Right lobe of liver (tissue), 6 donors: ENCODE data around the gene GNGT2. TPM values are rescaled to one million over a fixed set of nuclear protein-coding genes. Genes with fewer than 3 reads are reported as not detected.
A peak's percentile ranks its signal among the peaks of the same experiment; 100 is the strongest.

Source experiments
- ATAC-seq, 4 donors: fragments of 200-7000 bp; cut with Tn5 transposase; one replicate each; pipeline ENCODE4 v1.9.1; 2020; ENCODE audit warnings: mild to moderate bottlenecking in 4 of 4, moderate library complexity in 4 of 4
- DNase-seq, 3 donors: peaks; one replicate each; pipeline ENCODE4 v3.0.0-alpha.2; 2020
- H3K27ac ChIP-seq, 3 donors: fragments of 200-600 bp; one replicate each; pipeline ENCODE4 v1.8.0; 2022
- H3K27me3 ChIP-seq, 2 donors: fragments of 200-600 bp; one replicate each; pipeline ENCODE4 v1.8.0; 2022
- H3K36me3 ChIP-seq, 4 donors: fragments of 200-600 bp; sonication (generic) in 1 of 4; one replicate each; pipeline versions ENCODE4 v1.5.1 to v1.8.0; 2017 to 2022; ENCODE audit warnings: control low read depth in 1 of 4
- H3K4me1 ChIP-seq, 4 donors: fragments of 200-600 bp; sonication (generic) in 1 of 4; one replicate each; pipeline versions ENCODE4 v1.5.1 to v1.8.0; 2017 to 2022; ENCODE audit warnings: control low read depth in 1 of 4
- H3K4me3 ChIP-seq, 3 donors: fragments of 200-600 bp; one replicate each; pipeline ENCODE4 v1.8.0; 2022
- H3K9me3 ChIP-seq, 4 donors: fragments of 200-600 bp; sonication (generic) in 1 of 4; one replicate each; pipeline versions ENCODE4 v1.5.1 to v1.8.0; 2017 to 2022; ENCODE audit warnings: control low read depth in 1 of 4
- CTCF ChIP-seq, 4 donors: fragments of 200-600 bp in 3 of 4; fragments of 450-650 bp in 1 of 4; IDR thresholded peaks; one replicate each; pipeline versions ENCODE4 v1.5.1 to v1.8.0; 2016 to 2022; ENCODE audit warnings: antibody characterized with exemption in 4 of 4, mild to moderate bottlenecking in 2 of 4
- POLR2A ChIP-seq: fragments of 450-650 bp; IDR thresholded peaks from one replicate; pipeline ENCODE4 v1.6.1; 2017; ENCODE audit warnings: antibody characterized with exemption, mild to moderate bottlenecking
- WGBS: methylation state at CpG from one replicate; pipeline ENCODE4 v1.1.6; 2018; ENCODE audit warnings: low coverage, low lambda C conversion rate; ENCODE audit not compliant: insufficient coverage; ENCODE audit errors: missing lambda C conversion rate; 5-methylcytosine and 5-hydroxymethylcytosine counted together
- intact Hi-C, 2 donors: fragments of 100-400 bp; cut with DNase I; formaldehyde crosslinking; loops; one replicate each; pipeline versions ENCODE4 v1.11.2 to v1.14.1; 2022
- total RNA-seq, 6 experiments: library from RNA; depleted of rRNA in 2 of 6; stranded (reverse); fragments of >200 nt in 2 of 6; fragmentation: NEBNext Ultra II Directional in 3 of 6; extraction: Animal tissue kit (Norgen Biotek cat#: 25700) in 3 of 6; gene quantifications; one replicate each; pipeline versions ENCODE4 v1.1.0 to v1.2.4, GENCODE V29; 2016 to 2023
- donor health status: DM: no; HTN: yes; CAD: no.
- donor health status: DM: no; HTN: no; CAD: no.
- donor health status: DM: no; HTN: no; CAD: no.
- donor health status: DM: no; HTN: yes; CAD: no.
- donor health status: DM: no; HTN: yes; CAD: no.

The GNGT2 gene
- total RNA-seq, 6 experiments from 2014 or later, result 0.61 to 1.6 (median 1.2) TPM

- peak in 2 of 3 donors; percentile 54 to 68 for DNase-seq
- no peaks in the 10 kb centered on the region for H3K27me3 ChIP-seq
- TF ChIP-seq POLR2A, result no peak
- no peak for TF ChIP-seq CTCF (IDR thresholded peaks at IDR 0.05)
- WGBS, result 2% methylated on average over 9 of the region's 95 CpGs
- H3K36me3 ChIP-seq, result no peaks in the 10 kb centered on the region
- ATAC-seq, result peak; percentile 22 to 34 (median 28)
- H3K27ac ChIP-seq, result no peak overlapping the region
- H3K4me1 ChIP-seq, result peaks cover 0 to 4% (median 0%) of the 10 kb centered on the region in 4 donors
- intact Hi-C loops, result no loop called here
- H3K4me3 ChIP-seq, result no peak overlapping the region
- H3K9me3 ChIP-seq, result no peaks in the 10 kb centered on the region
These were observed 14.0 kb upstream of the GNGT2 start for GRCh38 chr17:49224198-49224996.

GRCh38 chr17:49223517-49224197 is 13.3 kb upstream of the GNGT2 start:
- Histone ChIP-seq H3K36me3 (no peaks in the 10 kb centered on the region), H3K27ac (no peak overlapping the region), H3K4me3 (no peak overlapping the region), H3K27me3 (no peaks in the 10 kb centered on the region), H3K4me1 (peaks cover 0 to 4% (median 0%) of the 10 kb centered on the region in 4 donors), H3K9me3 (no peaks in the 10 kb centered on the region)
- intact Hi-C loops, result no loop called here
- DNase-seq (peak; percentile 58 to 70 (median 66)), ATAC-seq (peak; percentile 39 to 57 (median 50))
- TF ChIP-seq POLR2A (no peak), CTCF (IDR thresholded peaks at IDR 0.05) (peak; percentile 54 to 68 (median 61))
- 4% methylated on average over 15 of the region's 31 CpGs for WGBS

- no peak for DNase-seq
- no peak overlapping the region for H3K27ac ChIP-seq
- no peak for TF ChIP-seq CTCF (IDR thresholded peaks at IDR 0.05)
- no peak for TF ChIP-seq POLR2A
- H3K4me3 ChIP-seq, result no peak overlapping the region
- no peaks in the 10 kb centered on the region for H3K36me3 ChIP-seq
- H3K4me1 ChIP-seq, result peaks cover 0 to 4% (median 0%) of the 10 kb centered on the region in 4 donors
- no peaks in the 10 kb centered on the region for H3K9me3 ChIP-seq
- no peak for ATAC-seq
- intact Hi-C loops, result no loop called here
- no peaks in the 10 kb centered on the region for H3K27me3 ChIP-seq
- 7% methylated on average over 9 of the region's 9 CpGs for WGBS
These were observed 12.8 kb upstream of the GNGT2 start for GRCh38 chr17:49223168-49223516.

GRCh38 chr17:49219987-49220386 is 9.6 kb upstream of the GNGT2 start:
- no peak overlapping the region for H3K4me3 ChIP-seq
- ATAC-seq, result no peak
- no peaks in the 10 kb centered on the region for H3K36me3 ChIP-seq
- peaks cover 0 to 4% (median 0%) of the 10 kb centered on the region in 4 donors for H3K4me1 ChIP-seq
- WGBS, result 72% methylated on average over 5 of the region's 15 CpGs
- no peaks in the 10 kb centered on the region for H3K27me3 ChIP-seq
- intact Hi-C loops, result no loop called here
- TF ChIP-seq POLR2A, result no peak
- TF ChIP-seq CTCF (IDR thresholded peaks at IDR 0.05), result no peak
- H3K9me3 ChIP-seq, result no peaks in the 10 kb centered on the region
- no peak overlapping the region for H3K27ac ChIP-seq
- peak in 1 of 3 donors; percentile 30 for DNase-seq
